Measurements from ENCODE around the gene NDUFS8.

The NDUFS8 gene

GRCh38 chr11:68080860-68081259 is 50.4 kb downstream of the NDUFS8 start:
- no peak for DNase-seq (ENCODE audit: low read depth)

GRCh38 chr11:68081691-68082090 is 51.2 kb downstream of the NDUFS8 start:
- no peak for DNase-seq (ENCODE audit: low read depth)

- DNase-seq (ENCODE audit: low read depth), result no peak
These were observed 52.0 kb downstream of the NDUFS8 start for GRCh38 chr11:68082481-68082880.

GRCh38 chr11:68083517-68083916 is 53.0 kb downstream of the NDUFS8 start:
- no peak for DNase-seq (ENCODE audit: low read depth)
